ENCODE measurements around the gene PLXDC2.

The PLXDC2 gene

DNA sequence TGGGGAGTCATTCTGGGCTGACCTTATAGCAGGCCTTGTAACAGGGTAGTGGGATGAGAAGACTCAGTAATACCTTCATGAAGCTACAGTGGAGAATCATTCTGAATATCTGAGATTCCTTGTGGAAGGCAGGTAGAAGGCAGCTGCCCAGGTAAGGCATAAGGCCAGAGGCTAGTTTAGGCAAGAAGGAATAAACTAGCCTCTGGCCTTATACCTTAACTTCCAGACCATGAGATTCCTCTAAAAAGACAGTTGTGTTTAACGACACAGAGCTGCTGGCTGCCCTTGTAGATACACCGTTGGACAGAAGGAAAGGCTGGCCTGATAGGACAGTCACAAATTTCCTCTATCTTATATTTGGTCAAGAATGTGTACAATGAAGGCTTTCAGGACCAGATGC lies 268.2 kb downstream of the PLXDC2 start:
- in situ Hi-C loops (cut with HindIII; ENCODE audit: low pct_ligation_motif_present, low sequenced_read_pairs): no loop called here
- TF ChIP-seq, protein P1, sequence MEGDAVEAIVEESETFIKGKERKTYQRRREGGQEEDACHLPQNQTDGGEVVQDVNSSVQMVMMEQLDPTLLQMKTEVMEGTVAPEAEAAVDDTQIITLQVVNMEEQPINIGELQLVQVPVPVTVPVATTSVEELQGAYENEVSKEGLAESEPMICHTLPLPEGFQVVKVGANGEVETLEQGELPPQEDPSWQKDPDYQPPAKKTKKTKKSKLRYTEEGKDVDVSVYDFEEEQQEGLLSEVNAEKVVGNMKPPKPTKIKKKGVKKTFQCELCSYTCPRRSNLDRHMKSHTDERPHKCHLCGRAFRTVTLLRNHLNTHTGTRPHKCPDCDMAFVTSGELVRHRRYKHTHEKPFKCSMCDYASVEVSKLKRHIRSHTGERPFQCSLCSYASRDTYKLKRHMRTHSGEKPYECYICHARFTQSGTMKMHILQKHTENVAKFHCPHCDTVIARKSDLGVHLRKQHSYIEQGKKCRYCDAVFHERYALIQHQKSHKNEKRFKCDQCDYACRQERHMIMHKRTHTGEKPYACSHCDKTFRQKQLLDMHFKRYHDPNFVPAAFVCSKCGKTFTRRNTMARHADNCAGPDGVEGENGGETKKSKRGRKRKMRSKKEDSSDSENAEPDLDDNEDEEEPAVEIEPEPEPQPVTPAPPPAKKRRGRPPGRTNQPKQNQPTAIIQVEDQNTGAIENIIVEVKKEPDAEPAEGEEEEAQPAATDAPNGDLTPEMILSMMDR (IDR thresholded peaks at IDR 0.05; ENCODE audit: low read depth, low read length, missing control alignments): no peak
- H3K27ac ChIP-seq: no peak overlapping the region
- H3K4me3 ChIP-seq (ENCODE audit: low read depth, low read length): no peak overlapping the region
- no peaks in the 10 kb centered on the region for H3K36me3 ChIP-seq (replicated peaks)
- no peaks in the 10 kb centered on the region for H3K27me3 ChIP-seq (replicated peaks)
- DNase-seq: no peak

DNA sequence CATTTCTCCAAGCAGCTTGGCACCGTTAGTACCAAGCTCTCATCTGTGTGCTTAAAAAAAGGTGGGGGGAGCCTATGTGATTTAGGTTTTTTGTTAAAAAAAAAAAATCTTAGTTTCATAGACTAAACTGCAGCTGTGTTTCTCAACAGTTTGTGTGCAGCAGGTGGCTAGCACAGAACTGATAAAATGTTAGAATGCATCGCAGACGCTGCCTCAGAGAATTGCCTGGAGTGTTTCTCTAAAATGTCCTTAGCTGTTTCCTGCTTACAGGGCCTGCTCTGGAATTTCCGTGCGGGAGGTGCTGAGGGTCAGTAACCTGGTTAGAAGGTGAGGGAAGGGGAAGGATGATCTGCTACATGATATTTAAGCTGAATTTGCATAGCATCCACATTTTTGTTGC lies 268.9 kb downstream of the PLXDC2 start:
- DNase-seq: no peak
- H3K27me3 ChIP-seq (replicated peaks): no peaks in the 10 kb centered on the region
- TF ChIP-seq, protein P1 (IDR thresholded peaks at IDR 0.05; ENCODE audit: low read depth, low read length, missing control alignments): no peak
- no peaks in the 10 kb centered on the region for H3K36me3 ChIP-seq (replicated peaks)
- in situ Hi-C loops (cut with HindIII; ENCODE audit: low pct_ligation_motif_present, low sequenced_read_pairs): no loop called here
- H3K27ac ChIP-seq: no peak overlapping the region
- H3K4me3 ChIP-seq (ENCODE audit: low read depth, low read length): no peak overlapping the region

GRCh38 chr10:20087353-20087752 lies 271.1 kb downstream of the PLXDC2 start:
- TF ChIP-seq, protein P1 (IDR thresholded peaks at IDR 0.05; ENCODE audit: low read depth, low read length, missing control alignments): no peak
- in situ Hi-C loops (cut with HindIII; ENCODE audit: low pct_ligation_motif_present, low sequenced_read_pairs): no loop called here
- DNase-seq: no peak
- H3K4me3 ChIP-seq (ENCODE audit: low read depth, low read length): no peak overlapping the region
- no peaks in the 10 kb centered on the region for H3K27me3 ChIP-seq (replicated peaks)
- no peak overlapping the region for H3K27ac ChIP-seq
- no peaks in the 10 kb centered on the region for H3K36me3 ChIP-seq (replicated peaks)

DNA sequence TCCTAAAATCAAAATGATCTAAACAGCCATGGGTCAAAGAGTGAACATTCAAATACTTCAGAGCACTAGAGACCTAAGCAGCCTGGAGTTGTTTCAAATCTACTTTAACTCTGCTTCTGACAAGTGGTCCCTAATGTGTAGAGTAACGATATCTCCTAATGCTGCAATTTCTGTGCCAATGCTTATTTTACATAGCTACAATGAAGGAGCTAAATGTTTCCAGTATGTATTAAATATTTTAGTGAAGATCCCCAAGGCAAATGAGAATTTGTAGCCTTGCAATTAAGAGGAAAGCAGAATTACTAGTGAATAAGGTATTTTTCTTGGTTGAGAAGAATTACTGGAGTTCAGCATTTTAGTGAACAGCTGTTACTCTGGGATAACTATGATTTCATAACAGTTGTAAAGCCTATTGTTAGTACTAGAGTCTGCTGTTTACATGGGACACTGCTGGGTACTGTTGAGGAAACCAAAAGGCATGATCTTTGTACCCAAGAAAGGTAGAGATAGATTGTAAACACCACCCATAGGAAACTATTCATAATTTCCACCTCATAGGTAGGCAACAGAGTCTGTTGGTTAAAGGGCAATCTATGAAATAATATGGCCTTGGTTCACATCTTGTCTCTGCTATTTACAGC lies 271.9 kb downstream of the PLXDC2 start:
- Histone ChIP-seq H3K27ac (no peak overlapping the region), H3K4me3 (ENCODE audit: low read depth, low read length) (no peak overlapping the region), H3K36me3 (replicated peaks) (no peaks in the 10 kb centered on the region), H3K27me3 (replicated peaks) (no peaks in the 10 kb centered on the region)
- TF ChIP-seq, protein P1 (IDR thresholded peaks at IDR 0.05; ENCODE audit: low read depth, low read length, missing control alignments): no peak
- DNase-seq: no peak
- in situ Hi-C loops (cut with HindIII; ENCODE audit: low pct_ligation_motif_present, low sequenced_read_pairs): no loop called here

DNA sequence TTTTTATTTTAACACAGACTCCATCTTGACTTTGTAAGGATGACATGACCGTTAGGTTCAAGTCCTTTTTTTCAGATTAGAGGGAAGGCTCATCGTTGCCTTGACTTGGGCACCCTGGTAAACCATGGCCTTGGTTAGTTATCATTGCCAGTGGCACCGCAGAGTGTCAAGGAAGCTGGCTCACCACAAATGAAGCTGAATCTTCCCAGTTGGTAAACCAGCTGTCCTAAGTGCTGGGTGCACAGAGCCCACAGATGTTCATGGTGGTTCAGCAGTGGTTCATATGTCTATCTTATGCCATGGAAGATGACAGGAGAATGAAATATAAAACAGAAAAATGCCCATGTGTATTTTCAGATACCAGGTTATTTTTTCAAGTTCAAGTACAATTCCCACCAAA lies 273.6 kb downstream of the PLXDC2 start:
- Histone ChIP-seq H3K27me3 (replicated peaks) (no peaks in the 10 kb centered on the region), H3K27ac (no peak overlapping the region), H3K36me3 (replicated peaks) (no peaks in the 10 kb centered on the region), H3K4me3 (ENCODE audit: low read depth, low read length) (no peak overlapping the region)
- TF ChIP-seq, protein P1 (IDR thresholded peaks at IDR 0.05; ENCODE audit: low read depth, low read length, missing control alignments): no peak
- no peak for DNase-seq
- in situ Hi-C loops (cut with HindIII; ENCODE audit: low pct_ligation_motif_present, low sequenced_read_pairs): no loop called here

- TF ChIP-seq, protein P1 (IDR thresholded peaks at IDR 0.05; ENCODE audit: low read depth, low read length, missing control alignments): no peak
- H3K36me3 ChIP-seq (replicated peaks): no peaks in the 10 kb centered on the region
- no peak overlapping the region for H3K4me3 ChIP-seq (ENCODE audit: low read depth, low read length)
- H3K27ac ChIP-seq: no peak overlapping the region
- no peak for DNase-seq
- no peaks in the 10 kb centered on the region for H3K27me3 ChIP-seq (replicated peaks)
- in situ Hi-C loops (cut with HindIII; ENCODE audit: low pct_ligation_motif_present, low sequenced_read_pairs): no loop called here
Observed at GRCh38 chr10:20090831-20091230, 274.6 kb downstream of the PLXDC2 start.
